ENCODE results near the gene CACNB1. TPM values are rescaled to one million over a fixed set of nuclear protein-coding genes. Genes with fewer than 3 reads are reported as not detected.
"Not testable (repeated sequence)": the region's sequence is repeated elsewhere in the genome, so short reads cannot be mapped to it uniquely, and the experiment has no call there.

Gene CACNB1
- total RNA-seq, 1 experiment from 2014 or later = 6.6 TPM

- Mint-ChIP-seq H3K27ac (ENCODE audit: low read depth, unreplicated experiment) (no peak overlapping the region), H3K4me1 (ENCODE audit: insufficient read depth, unreplicated experiment) (no peaks in the 10 kb centered on the region), H3K27me3 (ENCODE audit: insufficient read depth, unreplicated experiment) (no peaks in the 10 kb centered on the region), H3K4me3 (ENCODE audit: unreplicated experiment) (no peak overlapping the region), H3K36me3 (ENCODE audit: insufficient read depth, unreplicated experiment) (no peaks in the 10 kb centered on the region), H3K9me3 (ENCODE audit: unreplicated experiment) (no peaks in the 10 kb centered on the region)
- ChIA-PET CTCF (no interaction called here), POLR2A (no interaction called here)
- no TSS peak for BruUV-seq (replicated peaks)
- intact Hi-C loops (cut with micrococcal nuclease) = no loop called here
- TF ChIP-seq CTCF (IDR thresholded peaks at IDR 0.05; ENCODE audit: unreplicated experiment) = no peak
- DNase-seq (ENCODE audit: unreplicated experiment) = peak; percentile 73
These were observed 65.3 kb downstream of the CACNB1 start for GRCh38 chr17:39132192-39132610.

GRCh38 chr17:39131616-39132015, 65.9 kb downstream of the CACNB1 start:
- Mint-ChIP-seq H3K27me3 (ENCODE audit: insufficient read depth, unreplicated experiment) (no peaks in the 10 kb centered on the region), H3K9me3 (ENCODE audit: unreplicated experiment) (no peaks in the 10 kb centered on the region), H3K4me3 (ENCODE audit: unreplicated experiment) (no peak overlapping the region), H3K36me3 (ENCODE audit: insufficient read depth, unreplicated experiment) (no peaks in the 10 kb centered on the region), H3K4me1 (ENCODE audit: insufficient read depth, unreplicated experiment) (no peaks in the 10 kb centered on the region), H3K27ac (ENCODE audit: low read depth, unreplicated experiment) (no peak overlapping the region)
- no peak for DNase-seq (ENCODE audit: unreplicated experiment)
- intact Hi-C loops (cut with micrococcal nuclease) = no loop called here
- no peak for TF ChIP-seq CTCF (IDR thresholded peaks at IDR 0.05; ENCODE audit: unreplicated experiment)
- BruUV-seq (replicated peaks) = no TSS peak
- ChIA-PET POLR2A (no interaction called here), CTCF (interaction anchor here (0.6 kb wide), 1 partner anchor 50 kb away, joined by 3 read pairs; no protein-coding TSS in a partner anchor)

GRCh38 chr17:39130205-39130604, 67.3 kb downstream of the CACNB1 start:
- CTCF ChIA-PET = no interaction called here
- intact Hi-C loops (cut with micrococcal nuclease) = no loop called here

GRCh38 chr17:39129544-39129943, 67.9 kb downstream of the CACNB1 start:
- H3K27ac Mint-ChIP-seq (ENCODE audit: low read depth, unreplicated experiment); H3K4me3 Mint-ChIP-seq (ENCODE audit: unreplicated experiment); BruUV-seq (replicated peaks); CTCF ChIA-PET; DNase-seq (ENCODE audit: unreplicated experiment); intact Hi-C loops (cut with micrococcal nuclease); H3K36me3 Mint-ChIP-seq (ENCODE audit: insufficient read depth, unreplicated experiment); H3K9me3 Mint-ChIP-seq (ENCODE audit: unreplicated experiment); H3K4me1 Mint-ChIP-seq (ENCODE audit: insufficient read depth, unreplicated experiment); H3K27me3 Mint-ChIP-seq (ENCODE audit: insufficient read depth, unreplicated experiment): not testable (repeated sequence)
- POLR2A ChIA-PET = interaction anchor here (0.7 kb wide), 1 partner anchor 88 kb away, joined by 3 read pairs; no protein-coding TSS in a partner anchor

More at GRCh38 chr17:39130205-39130604, 67.3 kb downstream of the CACNB1 start:
- no peak overlapping the region for H3K27ac Mint-ChIP-seq (ENCODE audit: low read depth, unreplicated experiment)
- no peak for DNase-seq (ENCODE audit: unreplicated experiment)
- no TSS peak for BruUV-seq (replicated peaks)
- no peaks in the 10 kb centered on the region for H3K36me3 Mint-ChIP-seq (ENCODE audit: insufficient read depth, unreplicated experiment)
- POLR2A ChIA-PET = no interaction called here
- H3K27me3 Mint-ChIP-seq (ENCODE audit: insufficient read depth, unreplicated experiment) = no peaks in the 10 kb centered on the region
- H3K9me3 Mint-ChIP-seq (ENCODE audit: unreplicated experiment) = no peaks in the 10 kb centered on the region
- no peaks in the 10 kb centered on the region for H3K4me1 Mint-ChIP-seq (ENCODE audit: insufficient read depth, unreplicated experiment)
- TF ChIP-seq CTCF (IDR thresholded peaks at IDR 0.05; ENCODE audit: unreplicated experiment) = no peak
- H3K4me3 Mint-ChIP-seq (ENCODE audit: unreplicated experiment) = no peak overlapping the region

GRCh38 chr17:39126436-39126835, 71.0 kb downstream of the CACNB1 start:
- TF ChIP-seq CTCF (IDR thresholded peaks at IDR 0.05; ENCODE audit: unreplicated experiment) = no peak
- POLR2A ChIA-PET = no interaction called here
- H3K4me3 Mint-ChIP-seq (ENCODE audit: unreplicated experiment) = no peak overlapping the region
- no peaks in the 10 kb centered on the region for H3K36me3 Mint-ChIP-seq (ENCODE audit: insufficient read depth, unreplicated experiment)
- no peaks in the 10 kb centered on the region for H3K9me3 Mint-ChIP-seq (ENCODE audit: unreplicated experiment)
- H3K27me3 Mint-ChIP-seq (ENCODE audit: insufficient read depth, unreplicated experiment) = no peaks in the 10 kb centered on the region
- no peak overlapping the region for H3K27ac Mint-ChIP-seq (ENCODE audit: low read depth, unreplicated experiment)
- CTCF ChIA-PET = no interaction called here
- DNase-seq (ENCODE audit: unreplicated experiment) = no peak
- H3K4me1 Mint-ChIP-seq (ENCODE audit: insufficient read depth, unreplicated experiment) = no peaks in the 10 kb centered on the region
- intact Hi-C loops (cut with micrococcal nuclease) = no loop called here
- BruUV-seq (replicated peaks) = no TSS peak

Measured in MCF 10A (cell line).